ENCODE measurements around the gene ARHGEF7.
A peak's percentile ranks its signal among the peaks of the same experiment; 100 is the strongest.

The ARHGEF7 gene

DNA sequence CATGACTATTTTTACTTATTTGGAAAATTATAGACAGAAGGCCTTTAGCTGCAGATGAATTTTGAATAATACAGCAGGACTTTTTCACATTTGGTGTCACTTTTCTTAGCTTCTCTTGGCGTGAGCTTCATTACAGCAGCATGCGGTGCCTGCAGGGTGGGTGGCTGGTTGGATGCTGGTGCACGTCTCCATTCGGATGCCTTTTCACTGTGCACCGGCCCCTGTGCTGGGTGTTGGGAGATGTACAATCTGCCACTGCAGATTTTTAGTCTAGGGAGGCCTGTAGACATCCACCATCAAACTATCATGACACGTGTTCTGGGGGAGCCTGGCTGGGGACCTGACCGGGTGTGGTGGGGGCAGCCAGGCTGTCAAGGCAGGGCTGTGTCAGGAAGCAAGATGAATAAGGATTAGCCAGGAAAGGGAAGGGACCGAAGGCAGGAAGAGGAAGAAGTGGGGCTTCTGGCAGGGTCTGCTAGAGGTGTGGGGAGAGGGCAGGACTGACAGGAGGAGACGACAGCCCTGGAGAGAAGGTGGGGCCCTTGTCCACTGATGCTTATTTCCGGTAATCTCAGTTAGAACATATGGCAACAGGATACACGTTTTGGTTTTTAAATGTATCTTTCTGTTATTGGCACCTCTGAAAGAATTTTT, 88.8 kb downstream of the ARHGEF7 start:
- DNase-seq, result no peak

- no peak for DNase-seq
Observed at GRCh38 chr13:111204438-111205177, 89.5 kb downstream of the ARHGEF7 start.

GRCh38 chr13:111206148-111206547, 91.0 kb downstream of the ARHGEF7 start:
- DNase-seq, result no peak

DNA sequence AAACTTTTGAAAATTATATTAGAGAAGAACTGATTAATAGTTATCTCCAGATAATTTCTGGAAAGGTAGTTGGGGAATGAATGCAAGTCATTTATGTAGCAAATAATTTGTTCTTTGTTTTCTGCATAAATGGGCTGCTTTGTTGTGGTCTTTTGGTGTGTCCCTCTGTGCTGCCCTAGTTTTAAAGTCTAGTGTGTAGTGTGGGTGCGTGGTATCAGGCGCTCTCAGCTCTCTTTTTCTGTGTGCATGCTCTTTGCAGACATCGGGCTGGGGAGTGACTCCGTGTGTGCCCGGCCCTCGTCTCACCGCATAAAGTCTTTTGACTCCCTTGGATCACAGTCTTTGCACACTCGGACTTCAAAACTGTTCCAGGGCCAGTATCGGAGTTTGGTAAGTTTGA, 94.5 kb downstream of the ARHGEF7 start:
- DNase-seq, result no peak

GRCh38 chr13:111210091-111210490, 95.0 kb downstream of the ARHGEF7 start:
- DNase-seq, result no peak

DNA sequence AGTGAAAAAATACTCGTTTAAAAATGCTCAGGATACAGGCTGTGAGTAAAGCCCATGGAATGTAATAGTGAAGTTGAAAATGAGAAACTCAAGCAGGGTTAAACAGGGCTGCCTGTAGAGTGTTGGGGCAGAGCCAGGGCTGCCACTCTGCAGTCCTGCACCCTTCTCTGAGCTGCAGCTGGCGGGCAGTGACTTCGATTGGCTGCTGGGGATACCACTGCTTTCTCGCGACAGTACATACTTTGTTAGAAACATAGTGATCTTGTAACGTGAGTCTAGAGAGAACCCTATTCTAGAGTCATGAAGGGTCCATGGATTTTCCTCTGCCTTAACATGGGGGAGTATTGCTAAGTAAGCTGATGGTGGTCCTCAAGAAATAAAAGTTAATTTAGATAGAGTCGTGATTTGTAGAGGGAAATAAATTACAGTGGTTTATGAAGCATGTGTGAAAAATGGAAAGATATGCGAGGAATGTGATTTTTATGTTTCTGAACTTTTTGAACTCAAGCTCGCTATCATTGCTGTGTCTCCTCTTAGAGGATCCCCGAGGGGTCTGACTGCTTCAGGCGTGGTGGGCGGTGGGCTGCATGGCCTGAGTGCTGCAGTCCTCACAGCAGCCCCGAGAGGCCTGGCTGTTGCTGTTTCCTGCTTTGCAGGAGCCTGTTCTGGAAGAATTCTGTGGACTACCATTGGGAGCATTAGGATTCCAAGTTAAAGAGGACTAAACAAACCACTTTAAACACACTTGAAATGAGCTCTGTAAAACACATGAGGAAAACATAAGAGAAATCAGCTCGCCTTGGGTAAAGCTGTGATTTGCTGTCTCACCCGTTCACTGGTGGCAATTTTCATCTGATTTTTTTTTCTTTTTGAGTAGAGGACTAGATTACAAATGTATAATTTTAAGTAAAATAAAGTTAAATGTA, 95.7 kb downstream of the ARHGEF7 start:
- no peak for DNase-seq

- no peak for DNase-seq
Observed at GRCh38 chr13:111211789-111212516, 96.8 kb downstream of the ARHGEF7 start.

DNA sequence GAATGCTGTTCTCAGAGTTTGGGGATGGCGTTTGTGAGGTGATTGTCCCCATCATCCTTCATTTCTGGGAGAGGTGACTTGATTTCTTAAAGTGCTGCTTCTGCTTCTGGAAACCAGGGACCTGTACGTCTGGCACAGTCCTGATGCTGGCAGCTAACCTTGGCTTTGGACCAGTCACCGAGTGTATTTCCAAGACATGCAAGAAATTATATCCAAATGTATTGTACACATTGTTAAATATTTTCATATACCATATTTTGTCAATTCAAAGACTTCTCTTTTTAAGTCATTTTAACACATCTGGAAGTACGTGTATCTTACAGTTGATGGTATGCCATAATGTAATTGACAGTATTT, 97.4 kb downstream of the ARHGEF7 start:
- DNase-seq, result no peak

GRCh38 chr13:111213964-111214726, 99.0 kb downstream of the ARHGEF7 start:
- no peak for DNase-seq

DNA sequence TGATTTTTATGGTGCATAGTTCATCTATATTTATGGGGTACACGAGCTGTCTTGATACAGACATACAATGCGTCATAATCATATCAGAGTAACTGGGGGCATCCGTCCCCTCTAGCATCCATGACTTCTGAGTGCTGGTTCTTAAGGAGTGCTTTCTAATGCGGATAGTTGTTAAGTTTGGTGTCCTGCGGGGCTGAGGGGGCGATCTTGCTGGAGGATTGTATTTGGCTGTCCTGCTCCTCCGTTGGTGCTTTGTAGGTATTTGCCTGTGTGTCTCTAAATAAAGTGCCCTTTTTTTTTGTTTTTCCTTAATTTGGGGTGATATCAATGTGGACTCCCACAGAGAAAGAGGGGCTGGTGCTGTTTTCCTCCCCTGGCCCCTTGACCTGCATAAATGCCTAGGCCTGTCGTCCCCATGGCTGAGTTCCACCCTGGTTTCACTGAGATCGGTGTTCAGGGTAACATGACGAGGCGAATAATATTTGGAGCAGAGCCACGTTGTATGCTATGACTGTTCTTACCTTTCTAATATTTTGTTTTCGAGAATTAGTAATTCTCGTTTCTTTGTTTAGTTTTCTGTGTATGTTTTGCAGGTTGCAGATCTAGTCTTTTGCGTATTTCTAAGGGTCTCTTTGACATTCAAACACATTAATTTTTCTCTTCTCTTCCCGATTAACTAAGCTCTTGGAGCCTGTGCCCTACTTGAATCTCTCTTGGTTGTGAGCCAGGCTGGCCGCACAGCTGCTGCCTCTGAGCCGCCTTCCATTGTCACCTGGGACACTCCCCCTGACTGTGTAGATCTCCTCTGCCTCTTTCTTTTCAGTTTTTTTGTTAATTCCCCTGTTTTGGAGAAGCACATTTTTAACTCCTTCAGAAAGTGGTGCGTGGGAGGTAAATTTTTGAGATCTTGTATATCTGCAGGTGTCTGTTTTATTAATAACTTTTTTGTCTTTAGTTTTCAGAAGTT, 100.3 kb downstream of the ARHGEF7 start:
- DNase-seq, result no peak

GRCh38 chr13:111216166-111216960, 101.3 kb downstream of the ARHGEF7 start:
- DNase-seq, result peak; percentile 20

GRCh38 chr13:111217641-111218040, 102.5 kb downstream of the ARHGEF7 start:
- no peak for DNase-seq

- no peak for DNase-seq
Observed at GRCh38 chr13:111219280-111219679, 104.2 kb downstream of the ARHGEF7 start.

DNA sequence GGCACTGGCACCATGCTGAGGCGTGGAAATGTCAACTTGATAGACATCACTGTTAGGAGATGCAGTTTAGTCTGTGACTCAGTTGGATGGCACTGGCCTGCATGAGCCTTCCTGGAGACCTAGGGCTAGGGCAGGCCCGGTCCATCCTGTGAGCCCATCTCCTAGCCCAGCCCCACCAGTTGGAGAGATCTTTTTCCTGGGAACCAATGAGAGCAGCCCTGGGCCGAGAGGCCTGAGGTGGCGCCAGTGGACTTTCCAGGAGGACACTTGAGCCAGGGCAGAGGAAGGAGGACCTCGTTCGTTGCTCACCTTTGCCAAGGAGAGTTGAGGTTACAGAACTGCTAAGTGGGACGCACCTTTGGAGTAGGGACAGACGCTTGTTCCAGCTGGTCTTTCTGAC, 104.8 kb downstream of the ARHGEF7 start:
- DNase-seq, result no peak

GRCh38 chr13:111225166-111225565, 110.1 kb downstream of the ARHGEF7 start:
- no peak for DNase-seq

GRCh38 chr13:111225810-111226546, 110.9 kb downstream of the ARHGEF7 start:
- DNase-seq, result no peak

DNA sequence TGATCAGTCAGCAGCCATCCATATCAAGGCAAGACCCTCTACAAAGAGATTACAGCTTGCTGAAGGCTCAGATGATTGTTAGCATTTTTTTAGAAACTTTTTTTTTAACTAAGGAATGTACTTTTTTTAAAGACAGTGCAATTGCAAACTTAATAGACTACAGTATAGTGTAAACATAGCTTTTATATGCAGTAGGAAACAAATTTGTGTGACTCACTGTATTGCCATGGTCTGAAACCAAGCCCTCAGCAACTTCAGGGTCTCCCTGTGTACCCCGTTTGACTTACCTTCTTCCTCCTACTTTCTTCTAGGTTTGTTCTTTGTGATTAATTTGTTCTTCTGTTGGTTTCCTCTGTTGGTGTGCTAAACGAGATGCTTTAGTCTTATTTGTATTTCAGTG, 112.3 kb downstream of the ARHGEF7 start:
- DNase-seq, result no peak

- DNase-seq, result no peak
Observed at GRCh38 chr13:111228262-111229144, 113.4 kb downstream of the ARHGEF7 start.
